HG02973 (cell line): Measurements from ENCODE around the gene MADCAM1.
A peak's percentile ranks its signal among the peaks of the same experiment; 100 is the strongest.

Source experiments
- ATAC-seq: cut with Tn5 transposase; IDR thresholded peaks from one replicate; pipeline ENCODE4 v1.9.1; 2021; ENCODE audit warnings: moderate library complexity; ENCODE audit not compliant: unreplicated experiment

Gene MADCAM1

GRCh38 chr19:531009-531752 is 34.9 kb downstream of the MADCAM1 start:
- ATAC-seq, result peak; percentile 52

- ATAC-seq, result peak; percentile 4
Observed at GRCh38 chr19:531753-532560, 35.7 kb downstream of the MADCAM1 start, which contains the start of gene CDC34. TSS of gene CDC34 (plus strand) at chr19:531760. CDS start at chr19:531932, 172 bp downstream.

- ATAC-seq, result no peak
Observed at GRCh38 chr19:532561-533363, 36.5 kb downstream of the MADCAM1 start.

DNA sequence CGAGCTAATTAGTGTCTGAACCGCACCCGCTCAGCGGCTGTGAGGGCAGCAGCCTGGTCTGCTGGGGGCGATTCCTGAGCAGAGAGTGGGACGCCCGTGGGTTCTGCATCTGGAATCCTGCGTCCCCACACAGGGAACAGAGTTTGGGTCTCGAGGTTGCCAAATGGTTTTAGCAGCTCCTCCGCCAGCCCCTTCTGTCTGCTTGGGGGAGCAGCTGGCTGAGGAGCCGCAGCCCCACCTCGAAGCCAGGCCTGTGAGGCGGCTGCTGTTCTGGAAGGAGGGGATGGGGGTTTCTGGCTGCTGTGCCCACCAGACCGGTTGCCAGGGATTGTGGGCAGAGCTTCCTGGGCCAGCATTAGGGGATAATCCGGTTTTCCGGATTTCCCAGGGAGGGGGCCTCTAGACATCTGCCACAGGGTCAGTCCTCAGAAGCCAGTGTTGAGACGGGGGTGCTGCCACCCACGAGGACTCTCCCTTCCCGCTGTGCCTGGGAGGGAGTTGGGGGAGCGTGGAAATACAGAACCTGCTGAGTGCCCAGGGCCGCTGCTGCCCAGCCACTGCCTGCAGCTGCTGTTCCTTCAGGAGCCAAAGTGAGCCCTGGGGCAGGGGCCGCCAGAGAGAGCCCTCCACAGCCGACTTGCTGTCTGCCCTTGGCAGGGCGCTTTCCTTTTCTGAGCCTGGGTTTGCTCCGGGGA is 37.2 kb downstream of the MADCAM1 start:
- ATAC-seq, result no peak

- ATAC-seq, result no peak
Observed at GRCh38 chr19:534088-534487, 37.8 kb downstream of the MADCAM1 start.

DNA sequence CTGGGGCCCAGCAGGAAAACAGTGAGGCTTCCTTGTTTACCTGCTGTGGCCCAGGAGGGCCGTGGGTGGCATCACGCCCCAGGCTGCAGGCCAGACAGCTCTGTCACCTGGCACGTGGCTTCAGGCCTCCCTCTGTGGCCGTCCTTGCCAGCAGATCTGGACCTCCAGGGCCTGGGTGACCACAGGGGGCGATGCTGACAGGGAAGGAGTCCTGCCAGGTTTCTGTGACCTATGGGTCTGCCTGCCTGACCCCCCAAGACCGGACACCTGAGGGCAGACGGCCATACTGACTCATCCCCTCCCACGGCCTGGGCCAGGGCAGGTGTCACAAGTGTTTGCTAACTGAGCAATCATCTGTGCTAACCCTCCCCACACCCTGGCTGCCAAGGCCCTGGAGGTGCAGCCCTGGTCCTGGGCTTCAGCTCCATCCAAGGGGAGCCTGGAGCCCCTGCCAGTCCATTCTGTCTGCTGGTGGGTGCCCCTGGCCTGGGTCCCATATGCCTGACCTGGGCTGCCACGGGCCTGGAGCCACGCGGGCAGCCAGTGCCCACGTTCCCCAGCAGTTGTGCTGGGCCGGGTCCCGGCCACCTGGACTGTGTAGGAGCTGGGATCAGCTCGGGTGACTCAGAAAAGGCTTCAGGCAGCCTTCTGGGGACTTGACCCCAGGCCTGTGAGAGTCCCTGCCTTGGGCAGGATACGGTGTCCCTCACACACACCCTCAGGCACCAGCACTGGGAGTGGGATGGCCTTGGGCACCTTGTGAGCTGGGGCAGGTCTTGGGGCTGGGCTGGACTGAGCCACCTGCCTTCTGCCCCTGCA is 38.9 kb downstream of the MADCAM1 start:
- no peak for ATAC-seq

DNA sequence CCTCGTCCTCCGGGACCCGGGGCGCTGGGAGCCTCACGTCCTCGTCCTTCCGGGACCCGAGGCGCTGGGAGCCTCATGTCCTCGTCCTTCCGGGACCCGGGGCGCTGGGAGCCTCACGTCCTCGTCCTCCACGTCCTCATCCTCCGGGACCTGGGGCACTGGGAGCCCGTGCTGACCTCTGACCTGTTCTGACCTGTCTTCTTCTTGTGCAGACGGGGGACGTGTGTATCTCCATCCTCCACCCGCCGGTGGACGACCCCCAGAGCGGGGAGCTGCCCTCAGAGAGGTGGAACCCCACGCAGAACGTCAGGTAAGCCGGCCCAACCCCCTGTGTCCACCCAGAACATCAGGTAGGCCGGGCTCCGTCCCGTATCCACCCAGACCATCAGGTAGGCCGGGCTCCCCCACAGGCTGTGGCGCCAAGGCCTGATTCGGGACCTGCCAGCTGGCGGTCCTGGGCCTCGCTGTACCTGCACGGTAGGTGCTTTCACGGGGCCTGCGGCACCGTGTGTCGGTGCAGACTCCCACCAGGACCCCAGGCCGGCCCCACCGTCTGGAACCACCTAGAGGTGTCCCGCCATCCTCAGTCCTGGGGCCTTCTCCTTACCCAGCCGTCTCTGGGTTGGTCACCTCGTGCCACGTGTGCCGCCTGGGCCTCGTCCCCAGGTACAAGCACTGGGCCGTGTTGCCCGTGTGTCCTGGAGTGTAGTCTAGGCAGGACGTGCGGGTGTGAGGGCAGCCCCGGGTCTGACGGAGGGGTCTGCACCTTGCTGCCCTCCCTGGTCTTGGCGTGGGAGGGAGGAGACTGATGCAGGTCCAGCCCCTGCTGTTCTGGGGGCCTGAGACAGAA is 40.0 kb downstream of the MADCAM1 start:
- ATAC-seq, result no peak

DNA sequence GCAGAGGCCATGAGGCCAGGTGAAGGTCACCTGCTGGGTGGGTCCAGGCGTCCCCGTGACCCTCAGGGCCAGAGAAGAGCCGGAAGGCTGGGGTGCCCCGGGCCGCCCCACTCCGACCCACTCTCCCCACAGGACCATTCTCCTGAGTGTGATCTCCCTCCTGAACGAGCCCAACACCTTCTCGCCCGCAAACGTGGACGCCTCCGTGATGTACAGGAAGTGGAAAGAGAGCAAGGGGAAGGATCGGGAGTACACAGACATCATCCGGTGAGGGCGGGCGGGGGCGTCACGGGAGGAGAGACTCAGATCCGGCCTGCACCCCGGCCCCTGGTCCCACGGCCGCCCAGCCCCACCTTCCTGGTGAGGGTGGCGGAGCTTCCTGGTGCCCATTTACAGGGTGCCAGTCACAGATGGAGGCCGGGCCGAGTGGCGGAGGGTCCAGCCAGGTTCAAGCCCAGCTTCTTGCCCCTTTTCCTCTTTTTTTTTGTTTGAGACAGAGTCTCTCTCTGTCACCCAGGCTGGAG is 40.7 kb downstream of the MADCAM1 start:
- no peak for ATAC-seq

GRCh38 chr19:538641-539428 is 42.5 kb downstream of the MADCAM1 start:
- no peak for ATAC-seq

DNA sequence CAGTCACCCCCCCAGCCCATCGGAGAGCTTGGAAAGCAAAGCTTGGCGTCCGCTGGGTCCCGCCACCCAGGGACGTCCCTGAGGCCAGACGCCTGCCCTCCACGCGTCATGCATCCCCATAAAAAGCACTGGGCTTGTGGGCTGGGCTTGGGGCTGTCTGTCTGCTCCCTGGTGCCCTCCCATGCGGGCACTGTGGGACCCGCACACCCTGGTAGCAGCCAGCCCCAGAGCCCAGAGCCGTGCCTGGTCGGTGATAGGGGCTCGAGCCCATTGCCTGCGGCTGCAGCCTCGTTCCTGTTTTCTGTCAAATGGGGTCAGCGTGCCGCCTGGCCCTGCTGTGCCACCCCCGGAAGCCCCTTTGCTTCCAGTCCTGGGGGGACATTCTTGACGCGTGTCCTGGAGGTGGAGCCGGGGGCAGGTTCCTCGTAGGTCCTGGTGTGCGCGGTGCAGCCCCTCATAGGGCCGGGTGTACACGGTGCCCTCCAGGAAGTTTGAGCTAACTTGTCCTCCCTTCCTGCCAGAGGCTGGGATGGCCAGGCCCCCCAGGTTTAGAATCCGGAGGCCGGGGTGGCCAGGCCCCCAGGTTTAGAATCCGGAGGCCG is 43.2 kb downstream of the MADCAM1 start:
- no peak for ATAC-seq

DNA sequence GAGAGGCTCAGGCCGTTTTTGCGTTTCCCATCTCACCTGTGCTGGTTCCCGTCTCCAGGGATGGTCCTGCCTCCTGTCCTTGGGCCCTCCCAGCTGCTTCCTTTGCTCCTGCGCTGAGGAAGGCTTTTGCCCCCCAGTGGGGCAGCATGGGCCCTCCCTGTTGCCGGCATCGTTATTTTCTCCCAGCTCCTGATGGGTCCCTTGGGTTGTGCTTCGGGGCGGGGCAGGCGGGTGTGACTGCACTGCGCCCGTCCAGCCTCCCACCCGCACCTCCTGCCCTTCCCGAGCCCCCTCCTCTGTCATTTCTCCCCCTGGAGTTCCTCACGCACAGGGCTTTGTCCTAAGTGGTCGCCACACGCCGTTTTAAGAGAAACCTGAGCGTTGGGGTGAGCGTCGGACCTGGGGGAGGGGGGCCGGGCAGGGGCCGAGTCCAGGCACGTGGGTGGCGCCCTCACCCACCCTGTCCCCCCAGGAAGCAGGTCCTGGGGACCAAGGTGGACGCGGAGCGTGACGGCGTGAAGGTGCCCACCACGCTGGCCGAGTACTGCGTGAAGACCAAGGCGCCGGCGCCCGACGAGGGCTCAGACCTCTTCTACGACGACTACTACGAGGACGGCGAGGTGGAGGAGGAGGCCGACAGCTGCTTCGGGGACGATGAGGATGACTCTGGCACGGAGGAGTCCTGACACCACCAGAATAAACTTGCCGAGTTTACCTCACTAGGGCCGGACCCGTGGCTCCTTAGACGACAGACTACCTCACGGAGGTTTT is 44.8 kb downstream of the MADCAM1 start:
- no peak for ATAC-seq

- no peak for ATAC-seq
Observed at GRCh38 chr19:541699-542098, 45.4 kb downstream of the MADCAM1 start.

DNA sequence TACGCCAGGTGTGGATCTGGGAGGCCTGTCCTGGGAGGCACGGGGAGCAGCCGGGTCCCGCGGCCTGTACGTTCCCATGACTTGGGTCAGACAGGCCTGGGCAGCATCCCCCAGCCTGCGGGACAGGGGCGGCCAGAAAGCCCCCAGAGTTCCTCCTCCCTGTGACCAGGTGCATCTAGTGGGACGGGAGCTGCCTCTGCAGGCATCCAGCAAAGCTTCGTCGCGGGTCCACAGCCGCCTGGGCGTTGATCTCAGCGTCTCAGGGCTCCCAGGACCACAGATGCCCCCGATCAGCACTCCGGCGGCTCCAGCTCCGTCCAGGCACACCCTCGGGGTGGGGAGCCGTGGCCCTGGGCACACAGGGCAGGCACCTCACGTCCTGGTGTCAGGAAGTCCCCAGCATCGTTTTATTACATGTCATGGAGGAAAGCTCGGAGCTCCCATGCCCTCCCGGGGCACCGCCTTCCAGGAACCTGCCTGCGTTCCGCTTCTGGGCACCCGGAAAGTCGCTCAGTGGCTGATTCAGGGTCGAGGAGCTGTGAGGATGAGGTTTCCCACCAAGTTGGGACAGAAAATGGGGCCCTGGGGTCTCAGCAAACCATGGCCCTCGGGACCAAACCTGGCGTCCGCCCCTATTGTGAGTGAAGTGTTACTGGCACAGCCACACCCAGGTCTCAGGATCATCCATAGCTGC is 46.0 kb downstream of the MADCAM1 start:
- ATAC-seq, result no peak

DNA sequence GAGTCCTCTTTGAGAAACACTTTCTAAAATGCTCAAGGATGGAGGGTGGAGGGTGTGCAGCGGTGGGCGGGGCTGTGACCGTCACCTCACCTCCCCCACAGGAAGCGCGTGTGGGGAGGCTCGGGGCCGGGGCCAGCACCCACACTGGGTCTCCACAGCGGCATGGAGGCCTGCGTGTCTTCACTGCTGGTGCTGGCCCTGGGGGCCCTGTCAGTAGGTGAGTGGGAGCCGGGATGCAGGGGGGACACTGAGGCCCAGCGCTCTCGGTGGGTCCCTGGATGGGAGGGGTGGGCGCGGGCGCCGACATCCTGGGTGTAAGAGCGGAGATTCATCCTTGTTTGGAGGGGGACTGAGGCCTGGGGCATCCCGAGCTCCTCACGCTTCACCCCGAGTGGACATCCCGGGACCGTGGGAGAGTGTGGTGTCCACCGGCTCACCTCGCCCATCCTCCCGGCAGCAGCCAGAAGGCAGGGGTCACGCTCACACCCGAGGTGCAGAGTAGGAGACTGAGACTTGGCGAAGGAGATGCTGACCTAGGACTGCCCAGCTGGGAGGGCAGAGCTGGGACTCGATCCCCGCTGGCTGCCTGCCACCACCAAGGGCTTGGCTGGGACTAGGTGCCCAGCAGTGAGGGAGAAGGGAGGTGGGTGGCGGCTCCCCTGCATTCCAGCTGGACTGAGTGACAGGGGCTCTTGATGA is 47.8 kb downstream of the MADCAM1 start, which contains the start of gene GZMM:
GZMM (plus strand) TSS at position 144 of the 699 bp plus-strand sequence; CDS start at position 163, 19 bp downstream.
- ATAC-seq, result no peak

- ATAC-seq, result no peak
Observed at GRCh38 chr19:547117-547516, 50.8 kb downstream of the MADCAM1 start.
